Adrenal gland (tissue), 12 donors: ENCODE measurements around the gene RAB33B. TPM values are rescaled to one million over a fixed set of nuclear protein-coding genes. Genes with fewer than 3 reads are reported as not detected.
A peak's percentile ranks its signal among the peaks of the same experiment; 100 is the strongest.

Experiments used
- DNase-seq, 7 donors: peaks; one replicate each; pipeline ENCODE4 v3.0.0-alpha.2; 2019 to 2020
- H3K27ac ChIP-seq, 5 donors: fragments of 200-600 bp; sonication (generic) in 4 of 5; 1 replicate in 3 of 5; 2 replicates in 2 of 5; pipeline versions ENCODE4 v1.5.1 to v1.8.0; 2016 to 2020; ENCODE audit warnings: mild to moderate bottlenecking in 1 of 5
- H3K27me3 ChIP-seq: fragments of 200-600 bp; 2 replicates; pipeline ENCODE4 v1.8.0; 2021
- H3K36me3 ChIP-seq, 2 donors: fragments of 200-600 bp; replicated peaks in 1 of 2; 1 replicate in 1 of 2; 2 replicates in 1 of 2; pipeline versions ENCODE4 v1.5.1 to v1.8.0; 2018 to 2022
- H3K4me1 ChIP-seq, 2 donors: fragments of 200-600 bp; replicated peaks in 1 of 2; 1 replicate in 1 of 2; 2 replicates in 1 of 2; pipeline versions ENCODE4 v1.5.1 to v1.8.0; 2018 to 2021
- H3K4me3 ChIP-seq, 4 donors: fragments of 200-600 bp; sonication (generic) in 3 of 4; one replicate each; pipeline ENCODE4 v1.5.1; 2016 to 2018
- H3K9me3 ChIP-seq, 3 donors: fragments of 200-600 bp; sonication (generic) in 1 of 3; replicated peaks in 1 of 3; 1 replicate in 2 of 3; 2 replicates in 1 of 3; pipeline versions ENCODE4 v1.5.1 to v1.8.0; 2016 to 2021
- POLR2A ChIP-seq, 2 donors: fragments of 450-650 bp; IDR thresholded peaks; one replicate each; pipeline ENCODE4 v1.6.1; 2017; ENCODE audit warnings: antibody characterized with exemption in 2 of 2, mild to moderate bottlenecking in 2 of 2, moderate library complexity in 1 of 2
- whole genome bisulfite sequencing, 4 donors: extraction: QIAGEN DNeasy Blood & Tissue Kit in 2 of 4; methylation state at CpG; one replicate each; pipeline versions ENCODE4 v1.1.5 to v1.1.7; 2013 to 2017; 5-methylcytosine and 5-hydroxymethylcytosine counted together
- intact Hi-C, 2 donors: fragments of 100-400 bp; cut with DNase I; formaldehyde crosslinking; loops; one replicate each; pipeline versions ENCODE4 v1.14.1 to v1.15.0; 2022 to 2023
- polyA plus RNA-seq, 3 donors: library from polyadenylated mRNA; stranded (reverse); fragments of 200-250 nt in 2 of 3; fragments of 350-450 nt in 1 of 3; fragmentation: Illumina TruSeq in 1 of 3; extraction: RNeasy Lipid Tissue Mini Kit (QIAGEN cat#74804) in 1 of 3; gene quantifications; one replicate each; pipeline ENCODE4 v1.2.3, GENCODE V29; 2013 to 2014
- total RNA-seq, 9 donors: library from RNA; depleted of rRNA in 4 of 9; stranded (reverse); fragments of >200 nt in 4 of 9; fragments of 120-200 nt in 1 of 9; fragmentation: NEBNext Ultra II Directional in 1 of 9; extraction: Animal tissue kit (Norgen Biotek cat#: 25700) in 1 of 9; gene quantifications; one replicate each; pipeline versions ENCODE4 v1.1.0 to v1.2.4, GENCODE V29; 2013 to 2023
- TF ChIP-seq, protein P1 (sequence below), 6 experiments: fragments of 450-650 bp in 4 of 6; fragments of 200-600 bp in 2 of 6; sonication (generic) in 1 of 6; IDR thresholded peaks; 1 replicate in 5 of 6; 2 replicates in 1 of 6; pipeline versions ENCODE4 v1.5.1 to v1.8.0; 2016 to 2021; ENCODE audit warnings: antibody characterized with exemption in 6 of 6, mild to moderate bottlenecking in 2 of 6, moderate library complexity in 1 of 6
- donor health status: healthy with polysubstance abuse.
- donor health status: Bipolar disorder and iron deficiency.
- donor health status: DM: yes; HTN: yes; CAD: no.
- donor health status: DM: no; HTN: no; CAD: no.
- donor health status: DM: no; HTN: no; CAD: no.
- donor health status: DM: yes; HTN: yes; CAD: no.

Gene RAB33B
- total and polyA plus RNA-seq, 12 donors = 2.0 to 9.4 (median 6.3) TPM

DNA sequence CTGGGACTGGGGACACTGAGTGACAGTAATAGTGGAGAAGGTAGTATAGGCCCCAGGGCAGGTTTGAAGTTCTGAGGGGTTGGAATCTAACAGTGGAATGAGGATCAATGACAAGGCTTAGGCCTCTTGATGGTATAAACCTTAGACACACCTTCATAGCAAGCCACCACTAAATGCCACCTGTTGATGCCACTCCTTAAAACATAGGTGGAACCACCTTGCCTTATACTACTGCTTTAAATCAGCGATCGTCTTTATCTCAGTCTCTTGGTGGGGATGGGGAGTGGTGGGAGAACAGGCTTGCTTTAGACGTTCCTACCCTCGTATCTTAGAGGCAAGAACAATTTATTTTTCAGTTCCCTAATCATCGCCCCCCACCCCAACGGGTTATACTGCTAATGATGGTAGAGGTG, 1.2 kb downstream of the RAB33B start:
- intact Hi-C loops = no loop called here
- H3K27ac ChIP-seq = no peak overlapping the region
- H3K4me1 ChIP-seq = peaks cover 25 to 47% of the 10 kb centered on the region in 2 donors

DNA sequence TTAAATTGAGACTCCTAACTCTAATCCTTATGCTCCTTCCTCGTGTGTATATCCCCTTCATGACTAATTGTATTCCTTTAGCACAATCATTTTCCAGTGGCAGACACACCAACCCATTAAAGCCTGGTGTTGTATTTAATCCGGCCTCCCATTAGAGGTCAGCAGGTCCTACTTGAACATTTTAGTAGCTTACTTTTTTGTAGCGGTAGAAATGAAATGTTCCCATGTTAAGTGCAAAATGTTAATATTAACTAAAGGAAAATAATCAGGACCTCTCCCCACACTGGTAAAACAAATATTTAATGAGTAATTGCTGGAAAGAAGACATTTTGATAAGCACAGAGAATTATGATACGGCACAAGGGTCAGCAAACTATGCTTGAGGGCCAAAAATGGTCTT, 3.4 kb downstream of the RAB33B start:
- H3K27ac ChIP-seq = no peak overlapping the region
- TF ChIP-seq, protein P1, sequence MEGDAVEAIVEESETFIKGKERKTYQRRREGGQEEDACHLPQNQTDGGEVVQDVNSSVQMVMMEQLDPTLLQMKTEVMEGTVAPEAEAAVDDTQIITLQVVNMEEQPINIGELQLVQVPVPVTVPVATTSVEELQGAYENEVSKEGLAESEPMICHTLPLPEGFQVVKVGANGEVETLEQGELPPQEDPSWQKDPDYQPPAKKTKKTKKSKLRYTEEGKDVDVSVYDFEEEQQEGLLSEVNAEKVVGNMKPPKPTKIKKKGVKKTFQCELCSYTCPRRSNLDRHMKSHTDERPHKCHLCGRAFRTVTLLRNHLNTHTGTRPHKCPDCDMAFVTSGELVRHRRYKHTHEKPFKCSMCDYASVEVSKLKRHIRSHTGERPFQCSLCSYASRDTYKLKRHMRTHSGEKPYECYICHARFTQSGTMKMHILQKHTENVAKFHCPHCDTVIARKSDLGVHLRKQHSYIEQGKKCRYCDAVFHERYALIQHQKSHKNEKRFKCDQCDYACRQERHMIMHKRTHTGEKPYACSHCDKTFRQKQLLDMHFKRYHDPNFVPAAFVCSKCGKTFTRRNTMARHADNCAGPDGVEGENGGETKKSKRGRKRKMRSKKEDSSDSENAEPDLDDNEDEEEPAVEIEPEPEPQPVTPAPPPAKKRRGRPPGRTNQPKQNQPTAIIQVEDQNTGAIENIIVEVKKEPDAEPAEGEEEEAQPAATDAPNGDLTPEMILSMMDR (IDR thresholded peaks at IDR 0.05) = no peak
- no peak for TF ChIP-seq POLR2A (IDR thresholded peaks at IDR 0.05)
- 69 to 84% (median 77%) methylated on average over 4 of the region's 4 CpGs for WGBS, 4 donors
- H3K4me3 ChIP-seq = no peak overlapping the region
- no peaks in the 10 kb centered on the region for H3K36me3 ChIP-seq
- H3K27me3 ChIP-seq = no peaks in the 10 kb centered on the region
- no peaks in the 10 kb centered on the region for H3K9me3 ChIP-seq
- peaks cover 23 to 41% of the 10 kb centered on the region in 2 donors for H3K4me1 ChIP-seq
- DNase-seq = no peak
- intact Hi-C loops = no loop called here

More for the DNA sequence above, 1.2 kb downstream of the RAB33B start:
- peak overlapping the region in 1 of 4 donors; percentile 74 for H3K4me3 ChIP-seq
- H3K9me3 ChIP-seq = no peaks in the 10 kb centered on the region
- no peaks in the 10 kb centered on the region for H3K27me3 ChIP-seq
- no peak for TF ChIP-seq POLR2A (IDR thresholded peaks at IDR 0.05)
- TF ChIP-seq, protein P1 (IDR thresholded peaks at IDR 0.05) = no peak
- DNase-seq = no peak
- no peaks in the 10 kb centered on the region for H3K36me3 ChIP-seq
- WGBS, 4 donors = 56 to 71% (median 69%) methylated on average over 6 of the region's 6 CpGs

DNA sequence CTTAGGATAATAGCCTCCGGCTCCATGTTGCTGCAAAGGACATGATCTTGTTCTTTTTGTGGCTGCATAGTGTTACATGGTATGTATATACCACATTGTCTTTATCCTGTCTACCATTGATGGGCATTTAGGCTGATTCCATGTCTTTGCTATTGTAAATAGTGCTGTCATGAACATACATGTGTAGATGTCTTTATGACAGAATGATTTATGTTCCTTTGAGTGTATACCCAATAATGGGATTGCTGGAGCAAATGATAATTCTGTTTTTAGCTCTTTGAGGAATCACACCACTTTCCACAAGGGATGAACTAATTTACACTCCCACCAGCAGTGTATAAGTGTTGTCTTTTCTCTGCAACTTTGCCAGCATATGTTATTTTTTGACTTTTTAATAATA, 4.6 kb downstream of the RAB33B start:
- no peaks in the 10 kb centered on the region for H3K27me3 ChIP-seq
- peaks cover 16 to 35% of the 10 kb centered on the region in 2 donors for H3K4me1 ChIP-seq
- no peak for DNase-seq
- TF ChIP-seq POLR2A (IDR thresholded peaks at IDR 0.05) = no peak
- TF ChIP-seq, protein P1 (IDR thresholded peaks at IDR 0.05) = no peak
- WGBS, 4 donors = 92 to 100% (median 98%) methylated on average over 1 of the region's 1 CpG
- H3K9me3 ChIP-seq = no peaks in the 10 kb centered on the region
- intact Hi-C loops = no loop called here
- H3K36me3 ChIP-seq = no peaks in the 10 kb centered on the region
- H3K27ac ChIP-seq = no peak overlapping the region
- no peak overlapping the region for H3K4me3 ChIP-seq

DNA sequence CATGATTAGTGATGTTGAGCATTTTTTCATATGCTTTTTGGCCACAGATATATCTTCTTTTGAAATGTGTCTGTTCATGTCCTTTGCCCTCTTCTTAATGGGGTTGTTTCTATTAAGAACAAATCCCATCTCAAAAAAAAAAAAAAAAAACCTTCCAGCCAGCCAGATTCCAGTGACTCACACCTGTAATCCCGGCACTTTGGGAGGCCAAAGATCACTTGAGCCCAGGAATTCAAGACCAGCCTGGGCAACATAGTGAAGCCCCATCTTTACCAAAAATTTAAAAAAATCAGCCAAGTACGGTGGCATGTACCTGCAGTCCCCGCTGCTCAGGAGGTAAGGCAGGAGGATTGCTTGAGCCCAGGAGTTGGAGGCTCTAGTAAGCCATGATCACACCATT, 5.1 kb downstream of the RAB33B start:
- Histone ChIP-seq H3K36me3 (no peaks in the 10 kb centered on the region), H3K27me3 (no peaks in the 10 kb centered on the region), H3K4me1 (peaks cover 16 to 35% of the 10 kb centered on the region in 2 donors), H3K27ac (no peak overlapping the region), H3K4me3 (no peak overlapping the region), H3K9me3 (no peaks in the 10 kb centered on the region)
- TF ChIP-seq POLR2A (IDR thresholded peaks at IDR 0.05) = no peak
- TF ChIP-seq, protein P1 (IDR thresholded peaks at IDR 0.05) = no peak
- DNase-seq = no peak
- WGBS, 4 donors = 73 to 91% (median 81%) methylated on average over 3 of the region's 3 CpGs
- intact Hi-C loops = no loop called here
